Effector memory CD4-positive, alpha-beta T cell (primary cell): ENCODE results near the gene RPL3.

ENCODE experiments used
- DNase-seq, 3 donors: peaks; one replicate each; pipeline ENCODE4 v3.0.0-alpha.2; 2020
- H3K27ac ChIP-seq: 2 replicates; pipeline ENCODE4 v1.7.0; 2013; ENCODE audit warnings: mild to moderate bottlenecking, low read length, moderate library complexity; ENCODE audit not compliant: insufficient read depth, poor library complexity, severe bottlenecking
- H3K27me3 ChIP-seq: replicated peaks from 2 replicates; pipeline ENCODE4 v1.7.0; 2013; ENCODE audit warnings: mild to moderate bottlenecking, low read length; ENCODE audit not compliant: insufficient read depth, control insufficient read depth, poor library complexity, severe bottlenecking
- H3K36me3 ChIP-seq: 2 replicates; pipeline ENCODE4 v1.7.0; 2013; ENCODE audit warnings: mild to moderate bottlenecking, low read length, moderate library complexity; ENCODE audit not compliant: control insufficient read depth, insufficient read depth
- H3K4me1 ChIP-seq: 2 replicates; pipeline ENCODE4 v1.7.0; 2013; ENCODE audit warnings: low read length, mild to moderate bottlenecking; ENCODE audit not compliant: control insufficient read depth, insufficient read depth, poor library complexity, severe bottlenecking
- H3K4me3 ChIP-seq: 2 replicates; pipeline ENCODE4 v1.7.0; 2013; ENCODE audit warnings: low read length, low read depth, mild to moderate bottlenecking; ENCODE audit not compliant: insufficient read depth, poor library complexity, severe bottlenecking
- H3K9me3 ChIP-seq: 2 replicates; pipeline ENCODE4 v1.7.0; 2013; ENCODE audit warnings: mild to moderate bottlenecking, low read length, moderate library complexity; ENCODE audit not compliant: control insufficient read depth

The RPL3 gene

GRCh38 chr22:39292031-39292462 is 27.4 kb downstream of the RPL3 start:
- DNase-seq: no peak
- Histone ChIP-seq H3K36me3 (no peaks in the 10 kb centered on the region), H3K9me3 (no peaks in the 10 kb centered on the region), H3K4me3 (no peak overlapping the region), H3K4me1 (no peaks in the 10 kb centered on the region), H3K27ac (no peak overlapping the region), H3K27me3 (no peaks in the 10 kb centered on the region)

DNA sequence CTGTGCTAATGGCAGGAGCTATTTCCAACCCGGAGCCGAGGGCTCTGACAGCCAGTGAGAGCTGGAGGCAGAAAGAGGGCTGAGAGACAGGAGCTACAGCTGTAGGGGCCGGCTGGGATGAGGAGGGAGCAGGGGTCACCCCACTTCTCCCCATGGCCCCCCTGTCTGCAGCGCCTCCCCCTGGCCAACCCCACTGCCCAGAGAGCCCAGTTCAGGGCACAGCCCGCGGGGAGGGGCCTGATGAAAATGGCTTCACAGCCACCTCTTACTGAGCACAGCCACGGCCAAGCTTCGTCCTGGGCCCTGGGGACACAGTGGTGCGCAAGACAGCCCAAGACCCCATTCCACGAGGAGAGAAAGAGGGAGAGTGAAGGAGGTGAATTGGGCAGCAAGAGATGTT is 27.9 kb downstream of the RPL3 start:
- no peaks in the 10 kb centered on the region for H3K36me3 ChIP-seq
- no peaks in the 10 kb centered on the region for H3K4me1 ChIP-seq
- H3K4me3 ChIP-seq: no peak overlapping the region
- no peaks in the 10 kb centered on the region for H3K9me3 ChIP-seq
- no peaks in the 10 kb centered on the region for H3K27me3 ChIP-seq
- no peak overlapping the region for H3K27ac ChIP-seq
- DNase-seq: no peak

GRCh38 chr22:39290724-39291161 is 28.7 kb downstream of the RPL3 start:
- no peak for DNase-seq
- no peak overlapping the region for H3K4me3 ChIP-seq
- no peaks in the 10 kb centered on the region for H3K27me3 ChIP-seq
- no peaks in the 10 kb centered on the region for H3K4me1 ChIP-seq
- no peaks in the 10 kb centered on the region for H3K9me3 ChIP-seq
- no peaks in the 10 kb centered on the region for H3K36me3 ChIP-seq
- no peak overlapping the region for H3K27ac ChIP-seq

- Histone ChIP-seq H3K4me1 (no peaks in the 10 kb centered on the region), H3K27me3 (no peaks in the 10 kb centered on the region), H3K4me3 (no peak overlapping the region), H3K27ac (no peak overlapping the region), H3K36me3 (no peaks in the 10 kb centered on the region), H3K9me3 (no peaks in the 10 kb centered on the region)
- DNase-seq: no peak
Observed at GRCh38 chr22:39289975-39290720, 29.3 kb downstream of the RPL3 start.

- Histone ChIP-seq H3K27me3 (no peaks in the 10 kb centered on the region), H3K27ac (no peak overlapping the region), H3K4me3 (no peak overlapping the region), H3K4me1 (no peaks in the 10 kb centered on the region), H3K9me3 (no peaks in the 10 kb centered on the region), H3K36me3 (no peaks in the 10 kb centered on the region)
- no peak for DNase-seq
Observed at GRCh38 chr22:39289533-39289932, 29.9 kb downstream of the RPL3 start.

DNA sequence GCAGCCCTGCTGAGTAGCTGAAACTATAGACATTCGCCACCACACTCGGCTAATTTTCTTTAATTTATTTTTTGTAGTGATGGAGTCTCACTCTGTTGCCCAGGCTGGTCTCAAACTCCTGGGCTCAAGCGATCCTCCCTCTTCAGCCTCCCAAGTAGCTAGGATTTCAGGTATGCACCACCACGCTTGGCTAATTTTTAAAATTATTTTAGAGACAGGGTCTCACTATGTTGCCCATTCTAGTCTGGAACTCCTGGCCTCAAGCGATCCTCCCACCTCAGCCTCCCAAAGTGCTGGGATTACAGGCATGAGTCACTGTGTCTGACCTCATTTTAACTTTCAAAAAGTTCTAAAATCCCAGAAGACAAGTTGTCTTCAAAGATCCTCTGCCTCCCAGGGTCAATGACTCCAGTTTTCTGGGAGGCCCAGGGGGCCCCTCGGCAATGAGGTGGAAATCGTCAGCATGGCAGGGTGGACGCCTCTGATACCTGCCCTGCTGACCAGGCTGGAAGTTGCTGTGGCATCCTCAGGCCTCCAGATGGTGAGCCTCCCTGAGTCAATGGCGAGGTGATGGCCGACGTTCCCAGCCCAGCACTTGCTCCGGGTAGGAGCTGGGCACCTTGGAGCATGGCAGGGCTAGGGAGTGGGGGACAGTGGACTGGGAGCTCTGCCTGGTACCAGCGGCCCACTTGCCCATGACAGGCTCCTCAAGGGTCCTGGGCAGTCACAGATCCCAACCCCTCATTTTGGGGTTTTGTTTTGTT is 31.1 kb downstream of the RPL3 start:
- H3K4me3 ChIP-seq: no peak overlapping the region
- no peak for DNase-seq
- no peak overlapping the region for H3K27ac ChIP-seq
- no peaks in the 10 kb centered on the region for H3K27me3 ChIP-seq
- no peaks in the 10 kb centered on the region for H3K4me1 ChIP-seq
- no peaks in the 10 kb centered on the region for H3K36me3 ChIP-seq
- no peaks in the 10 kb centered on the region for H3K9me3 ChIP-seq

DNA sequence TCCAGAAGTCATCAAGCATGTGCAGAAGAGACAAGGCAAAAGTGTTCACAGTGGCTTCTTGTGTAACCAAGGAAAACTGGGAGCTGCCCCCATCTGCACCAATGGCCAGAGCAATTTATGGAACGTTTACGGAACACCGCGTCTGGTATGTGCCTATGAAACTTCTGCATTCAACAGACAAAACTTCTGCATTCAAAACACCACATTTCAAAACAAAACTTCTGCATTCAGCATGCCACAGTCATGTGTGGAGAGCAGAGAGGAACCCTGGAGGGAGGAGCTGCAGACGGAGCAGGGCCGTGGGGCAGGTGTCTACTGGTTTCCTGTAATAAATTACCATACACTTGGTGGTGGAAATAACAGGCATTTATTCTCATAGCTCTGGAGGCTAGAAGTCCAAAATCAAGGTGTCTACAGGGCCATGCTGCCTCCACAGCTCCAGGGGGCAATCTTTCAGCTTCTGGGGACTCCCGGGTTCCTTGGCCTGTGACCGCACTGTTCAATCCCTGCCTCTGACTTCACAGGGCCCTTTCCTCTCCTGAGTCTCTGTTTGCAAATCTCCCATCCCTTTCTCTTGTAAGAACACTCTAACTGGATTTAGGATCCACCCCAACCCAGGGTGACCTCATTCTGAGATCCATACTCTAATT is 32.2 kb downstream of the RPL3 start:
- Histone ChIP-seq H3K4me1 (no peaks in the 10 kb centered on the region), H3K4me3 (no peak overlapping the region), H3K27ac (no peak overlapping the region), H3K36me3 (no peaks in the 10 kb centered on the region), H3K9me3 (no peaks in the 10 kb centered on the region), H3K27me3 (no peaks in the 10 kb centered on the region)
- no peak for DNase-seq

GRCh38 chr22:39284983-39285382 is 34.4 kb downstream of the RPL3 start:
- Histone ChIP-seq H3K4me1 (no peaks in the 10 kb centered on the region), H3K9me3 (no peaks in the 10 kb centered on the region)

GRCh38 chr22:39284142-39284980 is 35.1 kb downstream of the RPL3 start:
- Histone ChIP-seq H3K36me3 (no peaks in the 10 kb centered on the region), H3K4me3 (no peak overlapping the region), H3K4me1 (no peaks in the 10 kb centered on the region), H3K9me3 (no peaks in the 10 kb centered on the region), H3K27me3 (no peaks in the 10 kb centered on the region), H3K27ac (no peak overlapping the region)
- DNase-seq: no peak

More at GRCh38 chr22:39284983-39285382, 34.4 kb downstream of the RPL3 start:
- H3K27me3 ChIP-seq: no peaks in the 10 kb centered on the region
- no peak for DNase-seq
- no peaks in the 10 kb centered on the region for H3K36me3 ChIP-seq
- H3K4me3 ChIP-seq: no peak overlapping the region
- H3K27ac ChIP-seq: no peak overlapping the region
